NCI-H526 treated with DMSO at 0.1 percent for 48 hours (cell line): ENCODE data around the gene TRIM42.

Experiments used
- DNase-seq: peaks from one replicate; lab custom pipeline; 2025; lab: John Stamatoyannopoulos, UW

Gene TRIM42

GRCh38 chr3:140710711-140711389, 33.0 kb downstream of the TRIM42 start:
- DNase-seq = no peak

DNA sequence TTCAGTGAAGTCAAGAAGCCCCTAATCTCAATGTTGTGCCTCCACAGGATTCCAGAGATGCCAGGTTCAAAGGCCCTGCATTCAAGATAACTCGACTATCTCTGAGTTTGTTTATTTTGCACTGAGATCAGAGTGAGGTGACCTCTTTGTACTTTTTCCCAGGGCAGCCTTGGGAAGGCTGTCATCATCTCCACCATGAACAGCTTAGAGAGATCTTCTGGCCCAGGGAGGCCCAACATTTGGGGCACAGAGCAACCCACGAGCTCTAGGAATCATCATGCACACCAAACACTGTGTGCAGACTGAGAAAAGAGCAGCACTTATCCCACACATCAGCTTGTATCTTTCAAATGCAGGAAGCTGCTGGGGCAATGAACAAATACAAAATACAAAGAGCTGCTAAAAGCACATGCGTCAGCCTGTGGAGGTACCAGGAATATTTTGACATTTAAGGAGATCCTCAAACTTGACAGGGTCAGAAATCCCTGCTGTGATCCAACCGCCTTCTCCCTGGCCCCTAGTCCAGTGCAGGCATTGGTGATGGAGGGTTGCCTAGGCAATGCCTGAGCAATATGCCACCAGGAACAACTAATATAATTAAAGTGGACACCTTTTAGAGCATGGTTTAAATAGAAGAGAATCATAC, 33.6 kb downstream of the TRIM42 start:
- no peak for DNase-seq

DNA sequence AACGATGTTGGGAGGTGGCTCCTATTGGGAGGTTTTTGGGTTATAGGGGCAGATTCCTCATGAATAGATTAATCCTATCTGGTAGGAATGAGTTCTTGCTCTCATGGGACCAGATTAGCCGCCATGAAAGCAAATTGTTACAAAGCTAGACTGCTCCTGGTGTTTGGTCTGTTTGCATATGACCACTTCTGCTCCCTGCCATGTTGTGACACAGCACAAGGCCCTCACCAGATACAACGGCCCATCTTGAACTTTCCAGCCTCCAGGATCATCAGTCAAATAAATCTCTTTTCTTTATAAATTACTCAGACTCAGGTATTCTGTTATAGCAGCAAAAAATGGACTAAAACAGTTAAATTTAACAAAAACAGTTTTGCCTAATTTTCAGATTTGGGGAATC, 34.4 kb downstream of the TRIM42 start:
- no peak for DNase-seq

DNA sequence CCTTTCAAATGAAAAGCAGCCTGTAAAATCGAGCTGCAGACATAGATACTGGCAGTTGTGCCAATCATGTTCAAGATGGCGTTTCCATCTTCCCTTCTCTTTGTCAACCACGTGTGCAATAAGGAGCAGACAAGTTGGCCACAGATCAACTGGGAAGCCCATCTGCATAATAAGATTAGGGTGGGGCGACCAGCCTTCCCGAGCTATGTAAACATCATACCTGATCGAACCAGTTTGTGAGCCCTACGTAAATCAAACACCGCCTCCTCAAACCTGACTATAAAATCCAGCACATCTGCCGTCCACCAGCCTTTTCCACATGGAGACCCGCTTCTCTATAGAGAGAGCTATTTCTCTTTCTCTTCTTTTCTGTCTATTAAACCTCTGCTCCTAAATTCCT, 37.2 kb downstream of the TRIM42 start:
- DNase-seq = peak; percentile 58

DNA sequence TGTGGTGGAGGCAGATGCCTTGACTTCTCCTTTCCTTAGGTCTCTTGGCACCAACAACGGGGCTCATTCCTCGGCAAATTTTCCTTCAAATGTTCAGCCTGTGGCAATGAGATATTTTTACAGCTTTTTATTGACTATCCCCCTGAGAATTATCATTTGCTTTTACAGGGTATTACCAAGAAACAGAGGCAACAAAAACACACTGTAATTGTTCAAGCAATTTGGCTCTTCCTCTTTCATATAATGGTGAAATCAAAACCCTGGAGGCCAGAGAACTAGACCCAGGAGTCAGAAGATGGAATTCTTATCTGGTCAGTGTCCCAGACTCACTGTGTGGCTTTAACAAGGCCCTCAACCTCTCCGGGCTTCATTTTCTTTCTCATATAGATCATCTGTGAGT, 40.1 kb downstream of the TRIM42 start:
- DNase-seq = no peak

DNA sequence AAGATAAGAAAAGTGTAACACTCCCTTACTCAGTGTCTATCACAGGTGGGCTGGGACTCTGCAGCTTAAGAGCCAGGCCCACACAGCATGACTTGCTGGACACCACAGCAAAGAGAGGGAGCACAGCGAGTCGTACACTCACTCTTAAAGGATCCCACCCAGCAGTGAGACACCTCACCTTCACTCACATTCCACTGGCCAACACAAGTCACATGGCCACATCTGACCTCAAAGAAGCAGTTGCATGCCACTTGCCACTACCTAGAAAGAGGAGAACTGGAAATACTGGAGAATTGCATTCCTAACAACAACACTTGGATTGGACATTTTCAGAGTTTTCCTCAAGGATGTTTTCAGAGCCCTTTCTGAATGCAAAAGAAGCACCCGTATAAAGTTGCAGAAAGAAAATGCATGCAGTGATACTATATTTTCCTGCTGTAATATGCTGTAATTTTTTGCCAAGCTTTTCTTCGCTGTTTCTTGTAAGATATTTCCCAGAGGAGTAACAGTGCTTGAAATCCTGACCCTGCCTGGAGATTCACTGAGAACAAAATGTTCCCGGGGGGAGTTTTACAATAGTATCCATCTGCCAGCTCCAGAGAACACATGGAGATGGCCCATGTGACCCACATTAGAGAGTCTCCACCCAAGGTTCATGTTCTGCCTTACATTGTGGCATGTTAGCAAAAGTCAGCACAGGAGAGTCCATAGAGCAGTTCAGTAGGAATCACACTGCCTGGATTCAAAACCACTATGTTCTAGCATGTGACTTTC, 42.2 kb downstream of the TRIM42 start:
- no peak for DNase-seq

DNA sequence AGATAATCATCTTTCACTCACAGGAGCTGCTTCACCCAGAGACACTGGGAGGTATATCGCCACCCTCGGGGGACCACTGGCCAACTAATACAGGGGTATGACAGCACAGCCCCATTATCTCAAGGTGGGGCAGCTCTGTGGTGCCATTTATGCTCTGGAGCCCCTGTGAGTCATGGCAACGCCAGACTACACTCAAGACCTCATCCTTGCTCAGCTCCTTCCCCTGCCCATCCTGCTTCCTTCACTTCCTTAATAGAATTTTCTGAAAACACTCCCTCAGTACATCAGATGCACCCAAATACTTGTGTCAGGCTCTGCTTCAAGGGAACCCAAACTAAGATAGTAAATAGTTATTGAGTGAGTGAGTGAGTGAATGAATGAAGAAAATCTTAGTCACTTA, 45.7 kb downstream of the TRIM42 start:
- DNase-seq = no peak

GRCh38 chr3:140724856-140725812, 47.3 kb downstream of the TRIM42 start:
- DNase-seq = no peak

- no peak for DNase-seq
Observed at GRCh38 chr3:140726066-140726465, 48.2 kb downstream of the TRIM42 start.

DNA sequence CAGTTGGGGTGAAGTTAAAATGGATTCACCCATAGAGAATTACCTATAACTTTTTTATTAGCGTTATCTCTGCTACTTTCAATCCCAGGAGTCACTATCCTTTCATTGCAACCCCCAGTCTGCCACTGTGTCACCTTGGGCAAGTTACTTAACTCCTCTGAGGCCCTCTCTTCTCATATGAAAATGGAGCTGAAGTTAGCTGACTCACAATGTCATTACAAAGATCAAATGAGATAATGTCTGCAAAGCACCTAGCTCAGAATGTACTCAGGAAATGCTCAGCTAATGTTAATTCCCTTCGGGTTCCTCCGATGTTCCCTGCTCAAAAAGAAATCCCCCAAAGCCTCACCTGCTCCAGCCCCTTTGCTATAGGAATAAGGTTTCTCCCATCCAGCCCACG, 50.0 kb downstream of the TRIM42 start:
- no peak for DNase-seq

DNA sequence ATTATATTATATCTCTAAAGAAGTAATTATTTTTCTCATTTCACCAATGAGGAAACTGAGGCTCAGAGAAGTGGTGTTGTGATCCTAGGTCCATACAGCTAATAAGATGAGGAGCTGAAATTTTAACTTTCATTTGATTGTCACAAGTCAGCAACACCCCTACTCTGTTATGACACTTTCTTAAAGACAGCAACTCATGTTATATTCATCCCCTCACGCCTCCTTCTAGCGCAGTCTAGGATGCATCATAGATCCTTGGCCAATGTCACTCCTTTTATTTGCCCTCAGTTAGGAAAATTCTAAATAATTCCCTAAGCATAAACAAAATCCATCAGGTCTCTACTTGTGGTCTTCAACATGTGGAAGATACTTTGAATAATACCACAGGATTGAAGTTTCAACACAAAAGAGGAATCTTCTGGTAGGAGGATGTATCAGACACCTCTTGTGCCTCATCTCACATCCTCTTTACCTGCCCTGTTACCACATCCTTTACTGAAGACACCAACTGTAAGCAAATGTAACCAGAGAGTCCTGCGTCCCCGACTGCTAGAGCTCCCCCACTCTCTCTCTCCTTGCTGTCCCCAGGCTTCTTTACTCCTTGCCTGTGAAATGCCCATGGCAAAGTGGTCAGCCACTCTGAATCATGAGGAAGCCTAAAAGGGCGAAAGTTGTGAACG, 53.7 kb downstream of the TRIM42 start:
- no peak for DNase-seq

- DNase-seq = no peak
Observed at GRCh38 chr3:140733623-140734022, 55.8 kb downstream of the TRIM42 start.

DNA sequence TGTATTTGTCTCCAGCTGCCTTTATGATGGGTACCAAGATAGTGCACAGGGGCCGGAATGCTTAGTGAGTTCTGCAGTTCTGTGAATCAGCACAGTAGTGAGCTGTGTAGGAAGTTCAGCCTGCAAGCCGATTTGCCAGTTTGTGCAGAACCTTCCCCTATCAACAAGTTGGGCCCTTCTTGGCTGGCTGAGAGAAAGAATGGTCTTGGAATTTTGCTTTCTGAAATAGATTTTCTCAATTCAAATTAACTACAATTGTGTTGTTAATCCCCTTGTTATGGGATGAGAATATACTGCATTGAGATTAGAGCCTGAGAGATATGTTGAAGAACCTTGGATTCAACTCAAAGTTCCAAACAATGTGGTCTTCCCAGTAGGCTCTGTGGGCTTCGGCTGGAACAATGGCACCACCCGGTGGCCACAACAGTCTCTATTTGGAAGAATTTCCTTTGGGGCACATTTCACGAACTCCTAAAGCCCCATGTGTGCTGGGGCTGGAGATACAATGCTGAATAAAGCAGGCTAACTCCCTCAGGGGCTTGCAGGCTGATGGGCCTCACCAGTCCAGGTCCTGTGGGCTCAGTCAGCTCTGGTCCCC, 59.1 kb downstream of the TRIM42 start:
- DNase-seq = peak; percentile 29

DNA sequence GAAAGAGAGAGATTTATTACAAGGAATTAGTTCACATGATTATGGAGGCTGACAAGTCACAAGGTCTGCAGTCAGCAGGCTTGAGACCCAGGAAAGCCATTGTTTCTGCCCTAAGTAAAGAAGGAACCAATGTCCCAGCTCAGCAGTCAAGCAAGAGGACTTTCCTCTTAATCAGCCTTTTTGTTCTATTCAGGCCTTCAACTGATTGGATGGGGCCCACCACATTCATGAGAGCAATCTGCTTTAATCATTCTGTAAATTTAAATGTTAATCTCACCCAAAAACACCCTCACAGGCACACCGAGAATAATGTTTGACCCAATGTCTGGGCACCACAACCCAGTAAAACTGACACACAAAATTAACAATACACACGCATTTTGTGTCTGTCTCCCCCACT, 64.3 kb downstream of the TRIM42 start:
- no peak for DNase-seq

GRCh38 chr3:140748171-140748570, 70.3 kb downstream of the TRIM42 start:
- peak; percentile 4 for DNase-seq

- no peak for DNase-seq
Observed at GRCh38 chr3:140748903-140749302, 71.0 kb downstream of the TRIM42 start.
